Measurements from ENCODE around the gene LMNA. TPM values are rescaled to one million over a fixed set of nuclear protein-coding genes. Genes with fewer than 3 reads are reported as not detected.

LMNA gene
- total and polyA plus RNA-seq, 2 of the 4 experiments (the other 2 are of a cell fraction): 563 to 755 TPM

DNA sequence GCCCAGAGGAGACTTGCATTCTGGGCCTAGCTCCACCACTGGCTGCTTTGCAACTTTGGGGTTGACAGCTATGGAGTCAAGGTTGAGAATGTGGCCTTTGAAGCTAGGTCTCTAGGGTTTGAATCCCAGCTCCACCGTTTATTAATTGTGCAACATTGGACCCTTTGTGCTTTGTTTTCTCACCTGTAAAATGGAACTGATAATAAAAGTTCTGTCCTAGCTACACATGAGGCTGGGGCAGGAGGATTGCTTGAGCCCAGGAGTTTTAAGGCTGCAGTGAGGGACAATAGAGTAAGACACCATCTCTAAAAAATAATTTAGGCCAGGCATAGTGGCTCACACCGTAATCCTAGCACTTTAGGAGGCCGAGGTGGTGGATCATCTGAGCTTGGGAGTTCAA is 15.2 kb upstream of the LMNA start:
- Histone ChIP-seq H2BK20ac (ENCODE audit: low read depth, low read length) (no peak overlapping the region), H2AFZ (replicated peaks; ENCODE audit: low read length, poor library complexity) (no peak overlapping the region), H3K27ac (ENCODE audit: insufficient read depth, low read length) (no peak overlapping the region), H4K91ac (ENCODE audit: insufficient read depth, low read depth, low read length) (no peak overlapping the region), H3K14ac (replicated peaks; ENCODE audit: low read depth, low read length) (no peak overlapping the region), H3K79me1 (ENCODE audit: low read depth in 1 of 2, low read length in 2 of 2) (peaks cover 23 to 70% of the 10 kb centered on the region in 2 experiments), H2BK15ac (ENCODE audit: low read depth, low read length) (no peak overlapping the region), H4K20me1 (ENCODE audit: insufficient read depth, low read length) (no peaks in the 10 kb centered on the region), H3K18ac (ENCODE audit: low read depth, low read length) (no peak overlapping the region), H3K9me1 (ENCODE audit: insufficient read depth, low read length) (peaks cover 36% of the 10 kb centered on the region), H3K4me1 (ENCODE audit: control insufficient read depth, insufficient read depth, low read length) (peaks cover 32% of the 10 kb centered on the region), H3K56ac (ENCODE audit: extremely low read depth, insufficient read depth, low read length) (no peak overlapping the region), H3K23ac (ENCODE audit: low read depth, low read length) (no peak overlapping the region), H2BK120ac (ENCODE audit: low read depth, low read length) (no peak overlapping the region), H4K8ac (ENCODE audit: low read depth in 2 of 2, low read length in 2 of 2) (no peak overlapping the region), H3K4me3 (ENCODE audit: insufficient read depth, low read depth, low read length) (no peak overlapping the region), H2BK5ac (ENCODE audit: low read depth, low read length, poor library complexity, severe bottlenecking) (no peak overlapping the region), H3K36me3 (ENCODE audit: control insufficient read depth, insufficient read depth, low read length) (peaks cover 2% of the 10 kb centered on the region; the same call in 1 of the 2 replicates), H2AK9ac (replicated peaks; ENCODE audit: low read depth, low read length, poor library complexity) (no peak overlapping the region), H3K4me2 (ENCODE audit: low read depth, low read length) (no peak overlapping the region), H3K4ac (ENCODE audit: low read depth, low read length) (no peak overlapping the region), H3K27me3 (ENCODE audit: control insufficient read depth, insufficient read depth, low read length) (no peaks in the 10 kb centered on the region), H4K5ac (ENCODE audit: low read depth, low read length) (no peak overlapping the region), H3K9me3 (ENCODE audit: control insufficient read depth, insufficient read depth, low read length) (no peaks in the 10 kb centered on the region), H2AK5ac (ENCODE audit: low read depth, low read length) (no peak overlapping the region), H3K9ac (ENCODE audit: low read depth, low read length) (no peak overlapping the region)
- no CpG with 5 or more reads among the region's 3 CpGs for WGBS, 2 experiments (ENCODE audit: extremely low coverage in 2 of 2, insufficient read length in 1 of 2)
- ChIA-PET CTCF (interaction anchor here (0.8 to 5.6 kb wide), 2 partner anchors 9 to 30 kb away, joined by 3 to 64 read pairs; no protein-coding TSS in a partner anchor), POLR2A (ENCODE audit: unreplicated experiment) (interaction anchor here (2.0 kb wide), 1 partner anchor 30 kb away, joined by 8 read pairs; no protein-coding TSS in a partner anchor)
- no TSS peak for BruUV-seq (replicated peaks)
- ATAC-seq (ENCODE audit: low read depth) (no peak), DNase-seq (no peak)
- intact Hi-C loops (cut with micrococcal nuclease): loop anchor here (10.0 kb wide), 1 partner anchor 216 kb away; no protein-coding TSS in a partner anchor
- in situ Hi-C loops (cut with MboI; ENCODE audit: low sequenced_read_pairs): loop anchor here (5.0 kb wide), 2 partner anchors 33 to 218 kb away; no protein-coding TSS in a partner anchor
- TF ChIP-seq SMC3 (IDR thresholded peaks at IDR 0.05; ENCODE audit: low read depth, low read length) (no peak), POLR2A (IDR thresholded peaks at IDR 0.05; ENCODE audit: low read depth, low read length) (no peak), RFX5 (IDR thresholded peaks at IDR 0.05; ENCODE audit: low read depth, low read length) (no peak), MXI1 (IDR thresholded peaks at IDR 0.05; ENCODE audit: borderline replicate concordance, low read depth, low read length) (no peak), RCOR1 (IDR thresholded peaks at IDR 0.05; ENCODE audit: insufficient replicate concordance, low read length) (no peak), MAZ (IDR thresholded peaks at IDR 0.05; ENCODE audit: borderline replicate concordance, low read depth, low read length) (no peak), MAFK (IDR thresholded peaks at IDR 0.05; ENCODE audit: low read depth, low read length) (no peak), RAD21 (IDR thresholded peaks at IDR 0.05; ENCODE audit: low read length) (no peak), FOS (IDR thresholded peaks at IDR 0.05; ENCODE audit: low read depth, low read length) (no peak), CHD1 (IDR thresholded peaks at IDR 0.05; ENCODE audit: low read depth, low read length) (no peak), CEBPB (IDR thresholded peaks at IDR 0.05; ENCODE audit: low read depth, low read length) (no peak), BHLHE40 (IDR thresholded peaks at IDR 0.05; ENCODE audit: low read depth, low read length) (no peak), NFE2L2 (IDR thresholded peaks at IDR 0.05; ENCODE audit: low read depth, low read length) (no peak)
- TF ChIP-seq, protein P1, sequence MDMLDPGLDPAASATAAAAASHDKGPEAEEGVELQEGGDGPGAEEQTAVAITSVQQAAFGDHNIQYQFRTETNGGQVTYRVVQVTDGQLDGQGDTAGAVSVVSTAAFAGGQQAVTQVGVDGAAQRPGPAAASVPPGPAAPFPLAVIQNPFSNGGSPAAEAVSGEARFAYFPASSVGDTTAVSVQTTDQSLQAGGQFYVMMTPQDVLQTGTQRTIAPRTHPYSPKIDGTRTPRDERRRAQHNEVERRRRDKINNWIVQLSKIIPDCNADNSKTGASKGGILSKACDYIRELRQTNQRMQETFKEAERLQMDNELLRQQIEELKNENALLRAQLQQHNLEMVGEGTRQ (IDR thresholded peaks at IDR 0.05; ENCODE audit: low read depth, low read length): no peak
- TF ChIP-seq, protein P2, sequence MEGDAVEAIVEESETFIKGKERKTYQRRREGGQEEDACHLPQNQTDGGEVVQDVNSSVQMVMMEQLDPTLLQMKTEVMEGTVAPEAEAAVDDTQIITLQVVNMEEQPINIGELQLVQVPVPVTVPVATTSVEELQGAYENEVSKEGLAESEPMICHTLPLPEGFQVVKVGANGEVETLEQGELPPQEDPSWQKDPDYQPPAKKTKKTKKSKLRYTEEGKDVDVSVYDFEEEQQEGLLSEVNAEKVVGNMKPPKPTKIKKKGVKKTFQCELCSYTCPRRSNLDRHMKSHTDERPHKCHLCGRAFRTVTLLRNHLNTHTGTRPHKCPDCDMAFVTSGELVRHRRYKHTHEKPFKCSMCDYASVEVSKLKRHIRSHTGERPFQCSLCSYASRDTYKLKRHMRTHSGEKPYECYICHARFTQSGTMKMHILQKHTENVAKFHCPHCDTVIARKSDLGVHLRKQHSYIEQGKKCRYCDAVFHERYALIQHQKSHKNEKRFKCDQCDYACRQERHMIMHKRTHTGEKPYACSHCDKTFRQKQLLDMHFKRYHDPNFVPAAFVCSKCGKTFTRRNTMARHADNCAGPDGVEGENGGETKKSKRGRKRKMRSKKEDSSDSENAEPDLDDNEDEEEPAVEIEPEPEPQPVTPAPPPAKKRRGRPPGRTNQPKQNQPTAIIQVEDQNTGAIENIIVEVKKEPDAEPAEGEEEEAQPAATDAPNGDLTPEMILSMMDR (conservative IDR thresholded peaks at IDR 0.05; ENCODE audit: low read depth, low read length): no peak
- TF ChIP-seq, protein P3, sequence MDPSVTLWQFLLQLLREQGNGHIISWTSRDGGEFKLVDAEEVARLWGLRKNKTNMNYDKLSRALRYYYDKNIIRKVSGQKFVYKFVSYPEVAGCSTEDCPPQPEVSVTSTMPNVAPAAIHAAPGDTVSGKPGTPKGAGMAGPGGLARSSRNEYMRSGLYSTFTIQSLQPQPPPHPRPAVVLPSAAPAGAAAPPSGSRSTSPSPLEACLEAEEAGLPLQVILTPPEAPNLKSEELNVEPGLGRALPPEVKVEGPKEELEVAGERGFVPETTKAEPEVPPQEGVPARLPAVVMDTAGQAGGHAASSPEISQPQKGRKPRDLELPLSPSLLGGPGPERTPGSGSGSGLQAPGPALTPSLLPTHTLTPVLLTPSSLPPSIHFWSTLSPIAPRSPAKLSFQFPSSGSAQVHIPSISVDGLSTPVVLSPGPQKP (IDR thresholded peaks at IDR 0.05; ENCODE audit: borderline replicate concordance, low read depth, low read length): no peak
- dilution Hi-C loops (cut with HindIII; ENCODE audit: low sequenced_read_pairs, unreplicated experiment): no loop called here
